ACHN (cell line): Measurements from ENCODE around the gene AGBL3.
"Not testable (repeated sequence)": the region's sequence is repeated elsewhere in the genome, so short reads cannot be mapped to it uniquely, and the experiment has no call there.

ENCODE experiments used
- DNase-seq: peaks from one replicate; pipeline ENCODE4 v3.0.0-alpha.2; 2015
- in situ Hi-C: cut with HindIII; loops from 2 replicates; pipeline ENCODE4 v1.10.0; 2017; ENCODE audit warnings: low sequenced_read_pairs, low pct_ligation_motif_present, low pct_unique_long_range_greater_than_20kb

AGBL3 gene

GRCh38 chr7:135001390-135002165 is 15.3 kb downstream of the AGBL3 start:
- no peak for DNase-seq
- in situ Hi-C loops: no loop called here

- no peak for DNase-seq
- in situ Hi-C loops: no loop called here
Observed at GRCh38 chr7:135012229-135012628, 25.9 kb downstream of the AGBL3 start.

GRCh38 chr7:135023622-135024021 is 37.3 kb downstream of the AGBL3 start:
- DNase-seq: no peak
- in situ Hi-C loops: no loop called here

GRCh38 chr7:135035252-135035651 is 48.9 kb downstream of the AGBL3 start:
- in situ Hi-C loops: no loop called here
- no peak for DNase-seq

GRCh38 chr7:135067017-135067416 is 80.7 kb downstream of the AGBL3 start:
- in situ Hi-C loops, DNase-seq: not testable (repeated sequence)

GRCh38 chr7:135074096-135074495 is 87.8 kb downstream of the AGBL3 start:
- DNase-seq: no peak
- in situ Hi-C loops: no loop called here

GRCh38 chr7:135074531-135074930 is 88.2 kb downstream of the AGBL3 start:
- no peak for DNase-seq
- in situ Hi-C loops: no loop called here

GRCh38 chr7:135075716-135076115 is 89.4 kb downstream of the AGBL3 start:
- DNase-seq: no peak
- in situ Hi-C loops: no loop called here

- in situ Hi-C loops: no loop called here
- no peak for DNase-seq
Observed at GRCh38 chr7:135076882-135077281, 90.6 kb downstream of the AGBL3 start.

GRCh38 chr7:135077642-135078041 is 91.3 kb downstream of the AGBL3 start:
- in situ Hi-C loops: no loop called here

GRCh38 chr7:135078051-135078450 is 91.7 kb downstream of the AGBL3 start:
- no peak for DNase-seq
- in situ Hi-C loops: no loop called here

More at GRCh38 chr7:135077642-135078041, 91.3 kb downstream of the AGBL3 start:
- DNase-seq: no peak

GRCh38 chr7:135079068-135079467 is 92.8 kb downstream of the AGBL3 start:
- no peak for DNase-seq
- in situ Hi-C loops: no loop called here

GRCh38 chr7:135083005-135083404 is 96.7 kb downstream of the AGBL3 start:
- no peak for DNase-seq
- in situ Hi-C loops: no loop called here

GRCh38 chr7:135088566-135088965 is 102.3 kb downstream of the AGBL3 start:
- no peak for DNase-seq
- in situ Hi-C loops: no loop called here

- in situ Hi-C loops: no loop called here
- no peak for DNase-seq
Observed at GRCh38 chr7:135091717-135092116, 105.4 kb downstream of the AGBL3 start.

- no peak for DNase-seq
- in situ Hi-C loops: no loop called here
Observed at GRCh38 chr7:135094472-135095237, 108.3 kb downstream of the AGBL3 start.

GRCh38 chr7:135095450-135095849 is 109.1 kb downstream of the AGBL3 start:
- in situ Hi-C loops: no loop called here
- DNase-seq: no peak

GRCh38 chr7:135098391-135098790 is 112.1 kb downstream of the AGBL3 start:
- DNase-seq: no peak
- in situ Hi-C loops: no loop called here

GRCh38 chr7:135100856-135101255 is 114.5 kb downstream of the AGBL3 start:
- in situ Hi-C loops: no loop called here
- DNase-seq: no peak

GRCh38 chr7:135102372-135102771 is 116.1 kb downstream of the AGBL3 start:
- in situ Hi-C loops: no loop called here
- no peak for DNase-seq
